ENCODE results near the gene RTTN.

Gene RTTN

GRCh38 chr18:69963196-69963595, 242.3 kb downstream of the RTTN start:
- no peak for TF ChIP-seq CTCF (IDR thresholded peaks at IDR 0.05)

GRCh38 chr18:69961718-69962117, 243.8 kb downstream of the RTTN start:
- Mint-ChIP-seq H3K27me3 (ENCODE audit: low read depth, poor library complexity) (peaks cover 1% of the 10 kb centered on the region), H3K36me3 (ENCODE audit: low read depth) (no peaks in the 10 kb centered on the region), H3K27ac (no peak overlapping the region), H3K9me3 (peaks cover 3% of the 10 kb centered on the region), H3K4me1 (peaks cover 11% of the 10 kb centered on the region), H3K4me3 (no peak overlapping the region)
- no peak for DNase-seq
- no peak for TF ChIP-seq CTCF (IDR thresholded peaks at IDR 0.05)

More at GRCh38 chr18:69963196-69963595, 242.3 kb downstream of the RTTN start:
- Mint-ChIP-seq H3K4me3 (no peak overlapping the region), H3K36me3 (ENCODE audit: low read depth) (no peaks in the 10 kb centered on the region), H3K27me3 (ENCODE audit: low read depth, poor library complexity) (peaks cover 4% of the 10 kb centered on the region), H3K27ac (no peak overlapping the region), H3K9me3 (peaks cover 3% of the 10 kb centered on the region), H3K4me1 (peaks cover 11% of the 10 kb centered on the region)
- DNase-seq = no peak

- H3K27ac Mint-ChIP-seq = no peak overlapping the region
- H3K4me1 Mint-ChIP-seq = peaks cover 11% of the 10 kb centered on the region
- H3K36me3 Mint-ChIP-seq (ENCODE audit: low read depth) = no peaks in the 10 kb centered on the region
- TF ChIP-seq CTCF (IDR thresholded peaks at IDR 0.05) = no peak
- H3K27me3 Mint-ChIP-seq (ENCODE audit: low read depth, poor library complexity) = no peaks in the 10 kb centered on the region
- no peak overlapping the region for H3K4me3 Mint-ChIP-seq
- H3K9me3 Mint-ChIP-seq = no peaks in the 10 kb centered on the region
- DNase-seq = no peak
Observed at GRCh38 chr18:69958422-69958821, 247.1 kb downstream of the RTTN start.

GRCh38 chr18:69957747-69958146, 247.7 kb downstream of the RTTN start:
- peak overlapping the region; percentile 47 for H3K27ac Mint-ChIP-seq
- peaks cover 11% of the 10 kb centered on the region for H3K4me1 Mint-ChIP-seq
- no peak for TF ChIP-seq CTCF (IDR thresholded peaks at IDR 0.05)
- no peak overlapping the region for H3K4me3 Mint-ChIP-seq
- no peak for DNase-seq
- no peaks in the 10 kb centered on the region for H3K36me3 Mint-ChIP-seq (ENCODE audit: low read depth)
- H3K27me3 Mint-ChIP-seq (ENCODE audit: low read depth, poor library complexity) = no peaks in the 10 kb centered on the region
- H3K9me3 Mint-ChIP-seq = no peaks in the 10 kb centered on the region

GRCh38 chr18:69956665-69957620, 248.5 kb downstream of the RTTN start:
- TF ChIP-seq CTCF (IDR thresholded peaks at IDR 0.05) = no peak
- no peak overlapping the region for H3K4me3 Mint-ChIP-seq
- no peak for DNase-seq
- H3K27me3 Mint-ChIP-seq (ENCODE audit: low read depth, poor library complexity) = no peaks in the 10 kb centered on the region
- H3K9me3 Mint-ChIP-seq = no peaks in the 10 kb centered on the region
- H3K27ac Mint-ChIP-seq = no peak overlapping the region
- no peaks in the 10 kb centered on the region for H3K36me3 Mint-ChIP-seq (ENCODE audit: low read depth)
- peaks cover 11% of the 10 kb centered on the region for H3K4me1 Mint-ChIP-seq

- Mint-ChIP-seq H3K36me3 (ENCODE audit: low read depth) (no peaks in the 10 kb centered on the region), H3K27ac (no peak overlapping the region), H3K4me3 (no peak overlapping the region), H3K27me3 (ENCODE audit: low read depth, poor library complexity) (no peaks in the 10 kb centered on the region), H3K9me3 (no peaks in the 10 kb centered on the region), H3K4me1 (peaks cover 11% of the 10 kb centered on the region)
- TF ChIP-seq CTCF (IDR thresholded peaks at IDR 0.05) = no peak
- peak; percentile 16 for DNase-seq
Observed at GRCh38 chr18:69956057-69956456, 249.4 kb downstream of the RTTN start.
